NCI-H69 (cell line): ENCODE data around the gene CPLANE2.
"Not testable (repeated sequence)": the region's sequence is repeated elsewhere in the genome, so short reads cannot be mapped to it uniquely, and the experiment has no call there.

Experiments used
- DNase-seq: peaks from one replicate; lab custom pipeline; 2025; lab: John Stamatoyannopoulos, UW

CPLANE2 gene

DNA sequence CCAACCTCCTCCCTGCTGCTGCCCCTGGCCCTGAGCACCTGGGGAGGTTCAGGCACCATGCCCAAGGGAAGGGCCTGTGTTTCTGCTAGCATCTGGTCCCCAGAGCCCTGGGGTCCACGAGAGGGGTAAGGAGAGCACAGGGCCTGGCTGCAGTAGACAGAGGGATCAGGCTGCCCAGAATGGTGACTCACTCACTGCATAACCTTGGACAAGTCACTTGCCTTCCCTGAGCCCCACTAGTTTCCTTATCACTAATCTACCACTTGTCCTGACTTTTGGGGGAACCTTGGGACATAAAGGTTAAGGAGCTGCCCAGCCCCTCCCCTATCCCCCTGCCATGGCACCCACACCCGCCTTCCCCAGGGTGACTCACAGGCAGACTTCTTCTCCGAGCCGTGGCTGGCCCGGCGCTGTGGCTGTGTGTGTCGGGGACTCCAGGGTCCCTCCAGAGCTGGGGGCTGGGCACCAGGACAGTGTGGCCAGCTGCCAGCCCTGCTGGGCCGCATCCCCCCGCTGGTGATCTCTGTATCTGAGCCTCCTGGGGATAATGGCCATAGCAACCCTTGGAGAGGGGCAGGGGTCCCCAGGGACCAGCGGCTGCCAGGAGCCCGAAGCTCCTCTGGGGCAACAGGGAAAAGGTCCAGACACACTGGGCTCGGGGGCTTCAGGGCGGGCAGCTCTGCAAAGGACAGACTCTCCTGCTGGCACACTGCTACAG is 28.6 kb downstream of the CPLANE2 start:
- no peak for DNase-seq

DNA sequence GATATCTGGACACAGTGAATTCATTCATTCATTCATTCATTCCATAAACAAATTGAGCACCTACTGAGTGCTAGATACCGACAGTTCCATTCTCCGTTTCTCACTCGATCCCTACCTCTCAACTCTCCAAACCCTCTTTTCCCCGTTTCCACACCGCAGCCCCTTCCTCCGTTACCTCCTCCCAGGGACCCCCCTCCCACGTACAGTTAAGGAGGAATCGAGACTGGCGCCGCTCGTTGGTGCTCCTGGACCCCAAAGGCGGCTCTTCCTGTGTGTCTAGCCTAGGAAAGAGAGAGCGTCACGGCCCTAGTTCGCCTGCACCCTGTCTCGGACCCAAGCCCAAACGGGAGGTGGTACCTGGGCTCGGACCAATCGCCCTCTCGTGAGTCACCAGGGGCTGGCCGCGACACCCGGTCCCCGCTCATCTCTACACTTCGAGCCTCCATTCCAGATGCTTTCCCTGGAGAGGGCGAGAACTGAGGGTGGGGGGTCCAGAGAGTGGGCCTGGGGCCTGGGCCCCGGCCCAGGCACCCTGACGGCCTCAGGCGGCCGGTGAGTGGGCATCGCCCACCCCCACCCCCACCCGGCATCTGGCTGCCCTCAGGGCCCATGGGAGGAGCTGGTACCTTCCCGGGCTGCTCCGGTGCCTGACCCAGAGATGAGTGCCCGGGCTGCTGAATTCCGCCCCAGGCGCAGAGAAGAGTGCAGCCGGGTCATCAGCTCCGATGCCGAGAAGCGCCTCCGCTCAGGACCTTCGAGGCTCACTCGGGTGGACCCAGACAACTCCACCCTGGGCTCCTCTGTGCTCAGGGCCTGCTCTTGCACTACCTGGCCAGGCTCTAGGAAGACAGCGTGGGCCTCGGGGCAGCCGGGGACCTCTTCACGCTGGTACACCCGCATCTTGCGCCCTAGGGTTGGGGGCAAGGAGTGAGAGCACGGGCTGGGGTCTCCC is 29.4 kb downstream of the CPLANE2 start:
- no peak for DNase-seq

DNA sequence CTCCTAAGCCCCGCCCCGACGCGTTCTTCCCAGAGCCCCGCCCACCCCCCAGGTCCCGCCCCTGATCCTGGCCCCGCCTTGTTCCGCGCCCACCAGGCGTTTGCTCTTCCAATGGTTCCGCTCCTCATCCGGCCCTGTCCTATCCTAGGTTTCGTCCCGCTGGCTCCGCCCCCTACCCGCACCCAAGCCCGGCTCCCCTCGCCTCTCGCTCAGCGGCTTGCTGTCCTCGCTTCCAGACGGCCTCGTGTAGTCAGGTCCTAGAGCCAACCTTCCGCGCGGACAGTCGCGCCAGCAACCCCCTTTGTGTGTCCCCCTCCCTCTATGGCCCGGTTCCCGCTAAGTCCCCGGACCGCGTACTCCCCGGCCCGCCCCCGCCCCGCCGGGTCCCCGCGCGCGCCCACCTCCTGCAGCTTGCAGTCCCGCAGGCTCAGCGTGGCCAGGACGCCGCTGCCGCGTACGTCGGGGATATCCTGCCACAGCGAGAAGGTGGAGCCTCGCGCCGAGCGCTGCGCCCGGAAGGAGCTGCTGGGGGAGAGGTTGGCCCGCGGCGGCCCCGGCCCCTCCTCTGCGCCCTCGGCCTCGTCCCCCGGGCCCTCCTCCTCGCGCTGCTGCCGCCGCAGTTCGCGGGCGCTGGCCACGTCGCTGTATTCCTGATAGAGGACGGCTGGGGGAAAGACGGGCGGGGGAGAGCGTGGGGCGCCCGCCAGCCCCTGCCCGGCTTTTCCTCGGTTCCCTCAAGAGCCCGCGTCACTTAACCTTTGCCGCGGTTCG is 30.3 kb downstream of the CPLANE2 start:
- peak; percentile 96 for DNase-seq

DNA sequence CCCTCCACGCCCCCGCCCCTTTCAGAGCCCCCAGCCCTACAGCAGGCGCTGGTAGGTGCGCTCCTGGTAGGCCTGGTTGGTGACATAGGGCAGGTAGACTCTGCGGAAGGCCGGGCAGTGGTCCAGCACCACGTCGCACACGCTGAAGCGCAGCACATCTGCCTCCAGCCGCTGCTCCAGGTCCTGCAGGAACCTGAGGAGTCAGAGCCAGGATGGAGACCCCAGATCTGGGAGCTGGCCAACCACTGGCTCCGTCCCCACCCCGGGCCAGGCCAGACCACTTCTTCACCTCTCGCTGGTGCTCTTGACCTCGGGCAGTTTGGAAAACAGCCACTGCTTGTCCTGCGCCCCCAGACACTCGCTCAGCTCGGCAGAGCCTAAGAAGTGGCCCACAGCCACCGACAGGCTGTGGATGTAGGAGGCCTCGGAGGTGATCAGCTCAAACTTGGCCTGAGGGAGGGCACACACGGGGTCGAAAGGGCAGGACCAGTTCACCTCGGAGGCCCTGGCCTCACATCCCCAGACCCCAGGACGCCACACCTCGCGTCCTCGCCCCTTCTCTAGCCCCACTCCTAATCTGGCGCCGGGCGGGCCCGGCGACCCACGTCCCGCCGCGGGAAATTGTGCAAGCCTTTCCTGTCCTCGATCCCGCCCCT is 31.0 kb downstream of the CPLANE2 start:
- no peak for DNase-seq

DNA sequence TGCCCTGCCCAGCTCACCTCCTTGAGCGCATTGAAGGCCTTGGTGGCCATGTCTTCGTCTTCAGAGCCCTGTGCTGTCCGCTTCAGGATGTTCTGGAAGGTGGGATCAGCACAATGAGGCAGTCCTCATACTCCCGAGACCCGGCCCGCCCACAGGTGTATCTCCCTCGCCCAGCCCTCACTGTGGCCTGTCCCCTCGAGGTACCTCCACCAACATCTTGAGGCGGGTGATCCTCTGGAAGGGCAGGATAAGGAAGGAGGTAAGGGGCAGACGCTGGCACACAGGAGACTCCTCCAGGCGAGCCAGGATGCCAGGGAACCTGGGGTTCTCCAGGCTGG is 31.7 kb downstream of the CPLANE2 start:
- DNase-seq, result no peak

DNA sequence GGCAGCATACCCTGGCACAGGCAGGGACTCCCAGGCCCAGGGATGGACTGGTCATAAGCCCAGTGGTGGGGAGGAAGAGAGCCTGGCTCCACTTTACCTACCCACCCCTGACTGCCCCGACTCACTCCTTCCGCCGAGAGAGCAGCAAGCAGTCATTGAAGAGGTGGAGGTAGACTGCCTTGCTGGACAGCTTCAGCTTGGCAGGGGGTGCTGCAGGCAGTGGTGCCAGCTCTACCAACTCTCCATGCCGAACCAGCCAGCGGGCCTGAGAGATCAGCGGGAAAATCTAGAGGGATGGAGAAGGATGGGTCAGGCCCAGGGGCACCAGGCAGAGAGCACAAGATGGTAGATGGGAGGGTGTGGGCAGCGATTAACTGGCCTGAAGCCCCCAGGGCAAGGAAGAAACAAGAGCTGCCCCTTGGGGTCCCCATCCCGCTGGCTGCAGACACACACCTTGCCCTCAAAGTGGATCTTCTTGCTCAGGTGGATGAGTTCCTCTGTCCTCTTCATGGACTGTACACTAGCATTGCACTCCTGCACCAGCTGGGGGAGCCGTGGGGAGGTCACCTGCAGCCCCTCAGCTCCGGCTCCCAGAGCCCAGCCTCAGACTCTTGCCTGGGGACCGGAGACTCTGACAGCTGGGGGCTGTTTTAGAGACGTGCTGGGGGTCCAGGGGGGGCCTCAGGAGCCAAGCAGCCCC is 32.2 kb downstream of the CPLANE2 start:
- peak; percentile 52 for DNase-seq

DNA sequence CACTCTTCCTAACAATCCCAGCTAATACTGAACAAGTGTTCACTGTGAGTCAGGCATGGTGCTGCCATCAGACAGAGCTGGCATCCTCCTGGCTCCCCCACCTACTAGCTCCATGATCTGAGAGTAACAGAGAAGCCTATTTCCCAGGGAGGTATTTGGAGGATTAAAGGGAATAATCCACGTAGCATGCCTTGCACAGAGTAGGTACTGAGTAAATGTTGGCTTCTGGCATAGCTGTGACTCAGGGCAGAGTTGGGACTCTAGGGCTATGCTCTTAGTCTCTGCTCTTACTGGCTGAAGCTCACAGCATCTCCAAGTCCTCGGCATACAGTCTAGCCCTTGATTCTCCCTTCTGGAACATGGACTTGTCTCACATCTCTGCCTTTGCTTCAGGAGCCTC is 32.8 kb downstream of the CPLANE2 start:
- DNase-seq, result no peak

DNA sequence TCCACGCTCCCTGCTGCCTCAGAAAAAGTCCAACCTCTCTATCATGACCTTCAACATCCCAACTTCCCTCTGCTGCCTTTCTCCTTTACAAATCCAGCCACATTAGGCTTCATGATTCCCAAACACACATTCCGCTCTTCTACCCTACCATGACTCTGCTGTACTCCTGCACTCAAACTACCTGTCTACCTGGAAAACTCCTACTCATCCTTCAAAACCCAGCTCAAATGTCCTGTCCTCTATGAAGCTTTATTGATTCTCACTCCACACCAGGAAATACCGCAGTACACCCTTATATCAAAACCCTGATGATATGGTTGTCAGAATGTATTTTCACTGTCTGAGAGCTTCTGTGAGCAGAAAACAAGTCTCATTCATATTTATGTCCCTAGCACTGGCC is 33.4 kb downstream of the CPLANE2 start:
- DNase-seq, result no peak

DNA sequence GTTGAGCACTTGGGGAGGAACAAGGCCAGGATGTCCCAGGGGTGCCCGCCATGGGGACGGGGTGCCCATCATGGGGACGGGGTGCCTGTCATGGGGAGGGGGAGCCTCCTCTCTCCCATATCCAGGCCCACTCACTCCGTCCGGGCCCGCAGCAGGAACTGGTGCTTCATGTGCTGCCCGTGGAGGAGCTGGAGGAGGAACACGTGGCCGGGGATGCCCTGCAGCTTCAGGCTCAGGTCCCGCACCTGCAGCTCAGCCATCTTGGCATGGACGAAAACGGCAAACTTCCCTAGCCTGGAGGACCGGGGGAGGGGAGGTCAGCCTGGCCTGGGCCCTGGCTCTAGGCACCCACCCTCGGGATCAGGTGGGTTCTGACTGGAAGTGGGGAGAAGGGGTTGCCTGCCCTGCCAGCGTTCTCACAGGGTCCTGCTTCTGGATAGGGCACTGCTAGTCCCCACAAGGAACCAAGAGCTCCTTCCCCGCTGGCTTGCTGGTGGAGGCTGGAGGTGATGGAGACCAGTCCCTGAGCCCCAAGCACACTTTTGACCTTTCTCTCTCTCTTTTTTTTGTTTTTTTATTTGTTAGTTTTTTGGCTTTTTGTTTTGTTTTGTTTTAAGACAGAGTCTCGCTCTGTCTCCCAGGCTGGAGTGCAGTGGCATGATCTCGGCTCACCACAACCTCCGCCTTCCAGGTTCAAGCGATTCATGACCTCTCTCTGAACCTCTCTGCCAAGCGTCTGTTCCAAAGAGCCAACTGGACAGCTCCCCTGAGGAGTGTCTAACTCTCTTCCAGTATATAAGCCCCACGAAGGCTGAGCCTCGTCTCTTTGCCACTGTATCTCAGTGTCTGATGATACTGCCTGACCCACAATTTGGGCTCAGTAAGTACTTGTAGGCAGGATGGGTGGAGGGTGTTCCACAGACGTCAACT is 34.4 kb downstream of the CPLANE2 start:
- DNase-seq, result no peak

DNA sequence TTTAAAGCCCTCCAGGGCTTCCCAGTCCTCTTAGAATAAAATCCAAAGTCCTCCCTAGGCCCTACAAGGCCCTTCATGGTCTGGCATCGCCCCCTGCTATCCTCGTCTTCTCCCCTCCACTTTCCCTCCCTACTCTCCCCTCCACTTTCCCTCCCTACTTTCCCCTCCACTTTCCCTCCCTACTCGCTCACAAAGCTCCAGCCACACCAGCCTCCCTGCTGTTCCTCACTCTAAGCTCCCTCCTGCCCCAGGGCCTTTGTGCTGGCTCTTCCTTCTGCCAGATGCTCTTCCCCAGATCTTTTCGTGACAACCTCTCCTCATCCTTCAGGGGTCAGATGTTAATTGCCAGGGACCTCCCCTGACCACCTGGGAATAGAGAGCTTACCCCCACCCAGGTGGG is 37.3 kb downstream of the CPLANE2 start:
- DNase-seq, result no peak

DNA sequence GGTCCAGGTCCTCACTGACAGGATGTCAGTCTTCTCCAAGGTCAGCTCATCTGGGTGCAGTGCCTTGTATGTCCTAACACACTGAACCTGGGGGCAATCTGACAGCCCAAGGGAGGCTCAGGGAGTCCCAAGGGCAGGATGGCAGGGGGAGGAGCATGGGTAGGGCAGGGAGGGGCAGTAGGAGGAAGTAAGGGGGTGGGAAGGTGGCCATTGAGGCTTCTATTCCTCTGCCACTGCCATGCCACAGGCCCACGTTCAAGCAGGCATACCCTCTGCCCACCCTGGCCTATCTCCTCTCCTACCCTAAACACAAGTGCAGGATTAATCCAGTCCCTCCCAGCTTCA is 37.9 kb downstream of the CPLANE2 start:
- no peak for DNase-seq

DNA sequence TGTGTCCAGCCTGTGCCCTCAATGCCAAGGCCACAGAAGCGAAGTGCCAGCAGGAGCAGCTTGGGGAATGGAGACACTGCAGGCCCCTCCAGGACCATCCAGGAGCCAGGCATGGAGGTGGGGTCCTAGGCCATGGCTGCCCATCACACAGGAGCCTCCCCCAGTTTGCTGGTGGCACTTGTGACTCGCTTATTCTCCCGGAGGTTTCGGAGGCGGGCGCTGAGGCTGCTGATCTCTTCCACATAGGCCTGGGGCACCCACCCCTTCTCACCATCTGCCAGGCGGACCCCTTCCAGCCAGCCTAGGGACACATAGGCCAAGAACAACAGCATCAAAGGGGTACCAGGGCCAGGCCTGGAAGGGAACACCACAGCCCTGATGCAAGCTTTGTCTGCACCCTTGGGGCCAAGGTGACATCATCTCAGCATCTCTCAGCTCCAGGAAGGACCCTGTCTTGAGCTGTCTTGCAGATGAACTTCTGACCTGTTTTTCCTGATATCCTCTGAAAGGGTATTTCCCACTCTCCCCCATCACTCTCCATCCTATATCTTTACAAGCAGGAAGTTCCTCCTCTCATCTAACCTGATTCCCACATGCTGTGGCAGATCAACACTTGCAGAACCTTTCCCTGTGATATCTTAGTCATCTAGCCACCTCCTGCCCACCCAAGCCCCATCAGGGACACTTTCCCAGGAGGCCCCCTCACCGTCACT is 38.4 kb downstream of the CPLANE2 start:
- no peak for DNase-seq

DNA sequence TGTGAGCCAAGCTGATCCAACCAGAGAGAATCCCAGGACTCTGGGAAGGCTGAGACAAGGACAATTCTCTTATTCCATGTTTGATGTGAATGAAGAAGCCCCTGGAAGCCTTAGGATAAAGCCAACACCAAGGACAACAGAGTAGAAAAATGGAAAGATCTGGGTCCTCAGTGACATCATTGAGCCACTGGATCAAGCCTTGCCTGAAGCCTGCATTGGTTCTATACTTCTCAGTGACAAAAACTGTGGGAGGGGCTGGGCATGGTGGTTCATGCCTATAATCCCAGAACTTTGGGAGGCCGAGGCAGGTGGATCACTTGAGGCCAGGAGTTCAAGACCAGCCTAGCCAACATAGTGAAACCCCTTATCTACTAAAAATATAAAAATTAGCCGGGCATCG is 40.1 kb downstream of the CPLANE2 start:
- DNase-seq, result no peak

DNA sequence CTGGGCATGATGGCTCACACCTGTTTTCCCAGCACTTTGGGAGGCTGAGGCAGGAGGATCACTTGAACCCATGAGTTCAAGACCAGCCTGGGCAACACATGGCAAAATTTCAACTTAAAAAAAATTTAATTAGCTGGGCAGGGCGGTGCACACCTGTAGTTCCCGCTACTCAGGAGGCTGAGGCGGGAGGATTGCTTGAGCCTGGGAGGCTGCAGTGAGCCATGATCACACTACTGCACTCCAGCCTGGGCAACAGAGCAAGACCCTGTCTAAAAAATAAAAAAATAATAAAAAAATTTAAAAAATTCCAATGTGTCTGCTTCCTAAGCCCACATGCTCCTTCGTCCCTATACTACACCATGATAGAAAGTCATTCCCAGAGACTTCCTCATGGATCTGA is 40.8 kb downstream of the CPLANE2 start:
- not testable (repeated sequence) for DNase-seq

DNA sequence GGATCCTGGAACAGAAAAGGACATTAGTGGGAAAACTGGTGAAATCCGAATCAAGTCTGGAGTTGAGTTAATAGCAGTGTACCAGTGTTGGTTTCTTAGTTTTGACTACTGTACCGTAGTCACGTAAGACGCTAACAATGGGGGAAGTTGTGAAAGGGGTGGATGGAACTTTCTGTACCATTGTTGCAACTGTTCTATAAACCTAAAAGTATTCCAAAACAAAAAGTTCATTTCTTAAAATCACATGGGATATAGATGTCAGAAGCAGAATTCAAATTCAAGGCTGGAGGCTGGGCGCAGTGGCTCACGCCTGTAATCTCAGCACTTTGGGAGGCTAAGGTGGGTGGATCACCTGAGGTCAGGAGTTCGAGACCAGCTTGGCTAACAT is 41.5 kb downstream of the CPLANE2 start:
- no peak for DNase-seq

DNA sequence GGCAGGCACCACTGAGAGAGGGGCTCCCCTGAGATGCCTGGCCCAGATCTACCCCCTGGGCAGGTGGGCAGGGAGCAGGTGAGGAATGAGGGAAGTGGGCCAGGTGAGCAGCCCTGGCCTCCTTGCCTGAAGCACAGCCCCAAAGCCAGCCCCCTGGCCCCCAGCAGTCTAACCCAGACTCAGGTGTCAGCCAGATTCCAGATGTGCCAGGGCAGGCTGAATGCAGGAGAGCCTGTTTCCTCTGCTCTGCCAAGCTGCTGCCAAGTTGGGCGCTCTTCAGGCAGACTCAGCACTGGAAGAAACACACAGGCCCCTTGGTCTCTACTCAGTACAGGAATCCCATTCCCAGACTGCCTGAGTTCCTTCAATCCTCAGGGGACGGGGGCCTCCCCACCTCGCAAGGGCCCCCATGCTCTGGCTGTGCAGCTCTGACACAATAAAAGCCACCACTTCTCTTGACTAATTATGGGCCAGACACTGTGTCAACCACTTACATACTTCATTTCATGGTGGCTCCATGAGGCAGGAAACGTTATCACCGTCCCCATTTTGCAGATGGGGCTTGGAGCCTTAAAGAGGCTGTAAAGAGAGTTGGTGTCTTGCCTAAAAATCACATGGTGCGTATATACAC is 45.0 kb downstream of the CPLANE2 start:
- peak; percentile 28 for DNase-seq

DNA sequence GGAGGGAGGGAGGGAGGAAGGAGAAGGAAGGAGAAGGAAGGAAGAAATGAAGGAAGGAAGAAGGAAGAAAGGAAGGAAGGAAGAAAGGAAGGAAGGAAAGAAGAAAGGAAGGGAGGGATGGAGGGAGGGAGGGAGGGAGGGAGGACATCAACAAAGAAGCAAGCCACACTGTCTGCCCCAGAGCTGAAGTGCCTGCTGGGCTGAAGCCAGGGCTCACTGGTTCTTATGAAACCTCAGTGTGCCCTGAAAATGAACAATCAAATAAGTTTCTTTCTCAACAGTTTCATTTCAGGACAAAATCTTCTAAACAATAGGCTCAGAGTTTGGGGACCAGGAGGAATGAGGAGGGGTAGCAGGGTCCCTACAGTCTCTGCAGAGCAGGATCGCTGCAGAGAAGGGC is 45.7 kb downstream of the CPLANE2 start:
- no peak for DNase-seq

DNA sequence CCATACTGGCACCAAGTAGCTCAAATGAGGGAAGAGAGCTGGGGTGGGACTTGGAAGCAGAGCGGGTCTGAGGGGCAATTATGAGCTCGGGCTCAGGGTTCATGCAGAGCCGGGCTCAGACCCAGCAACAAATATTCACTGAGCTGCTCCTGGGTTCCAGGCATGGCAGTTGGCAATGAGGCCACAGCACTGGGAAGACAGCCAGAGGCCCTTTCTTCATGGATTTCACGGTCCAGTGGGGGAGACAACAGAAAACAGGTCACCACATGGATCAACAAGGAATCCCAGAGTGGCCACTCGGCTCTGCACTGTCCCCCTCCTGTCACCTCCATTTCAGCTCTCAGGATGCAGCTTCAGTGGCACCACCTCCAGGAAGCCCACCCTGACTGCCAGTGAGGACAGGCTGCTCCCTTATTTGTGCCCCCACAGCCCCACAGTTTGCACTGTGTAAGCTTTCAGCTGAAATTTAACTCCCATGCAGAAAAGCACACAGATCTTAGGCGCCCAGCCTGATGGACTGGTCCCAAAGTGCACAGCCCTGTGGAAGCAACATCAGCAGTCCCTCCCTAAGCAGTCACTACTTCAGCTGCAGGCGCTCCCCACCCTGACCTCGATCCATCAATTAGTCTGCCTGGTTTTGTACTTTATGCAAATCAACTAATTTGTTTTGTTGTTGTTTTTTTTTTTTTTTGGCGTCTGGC is 46.9 kb downstream of the CPLANE2 start:
- DNase-seq, result peak; percentile 63

DNA sequence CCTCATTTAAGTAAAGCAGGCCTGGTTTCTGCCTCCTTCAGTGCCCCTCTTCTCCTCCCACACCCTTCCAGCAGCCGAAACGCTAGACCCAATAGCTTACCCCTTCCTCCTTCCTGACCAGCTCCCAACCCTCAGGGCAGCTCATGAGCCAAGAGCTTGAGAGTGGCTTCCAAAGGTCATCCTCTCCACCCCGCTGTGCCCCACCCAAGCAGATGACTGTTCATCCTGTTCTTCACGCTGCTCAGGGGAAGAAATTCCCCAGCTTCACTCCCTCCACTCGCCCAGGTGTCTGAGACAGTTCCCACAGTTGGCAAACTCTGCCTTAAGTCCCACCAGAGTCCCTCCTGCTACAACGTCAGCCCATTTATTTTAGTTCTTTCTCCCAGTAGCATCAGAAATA is 48.0 kb downstream of the CPLANE2 start:
- no peak for DNase-seq
